Muscle layer of colon (tissue), 2 donors: ENCODE measurements around the gene CACNA1G.

ENCODE experiments used
- H3K27ac ChIP-seq: one replicate; pipeline ENCODE4 v1.7.0; 2013; ENCODE audit warnings: low read depth, mild to moderate bottlenecking, low read length, moderate library complexity
- H3K27me3 ChIP-seq, 2 donors: one replicate each; pipeline ENCODE4 v1.7.0; 2013; ENCODE audit warnings: low read length in 2 of 2, mild to moderate bottlenecking in 2 of 2; ENCODE audit not compliant: insufficient read depth in 2 of 2, control insufficient read depth in 1 of 2
- H3K36me3 ChIP-seq: one replicate; pipeline ENCODE4 v1.7.0; 2013; ENCODE audit warnings: mild to moderate bottlenecking, low read length; ENCODE audit not compliant: insufficient read depth
- H3K4me1 ChIP-seq: one replicate; pipeline ENCODE4 v1.7.0; 2013; ENCODE audit warnings: mild to moderate bottlenecking, low read length; ENCODE audit not compliant: insufficient read depth
- H3K4me3 ChIP-seq, 2 donors: one replicate each; pipeline ENCODE4 v1.7.0; 2013; ENCODE audit warnings: low read length in 2 of 2, low read depth in 1 of 2, mild to moderate bottlenecking in 1 of 2, moderate library complexity in 1 of 2
- H3K9ac ChIP-seq: one replicate; pipeline ENCODE4 v1.7.0; 2013; ENCODE audit warnings: low read length
- H3K9me3 ChIP-seq: one replicate; pipeline ENCODE4 v1.7.0; 2013; ENCODE audit warnings: mild to moderate bottlenecking, low read length
- donor health status: abdominal sarcoma.
- donor health status: Adenocarcinoma of cecum.

Gene CACNA1G

GRCh38 chr17:50521514-50521913 is 39.0 kb upstream of the CACNA1G start:
- H3K27me3 ChIP-seq: no peaks in the 10 kb centered on the region
- H3K9me3 ChIP-seq: no peaks in the 10 kb centered on the region
- no peaks in the 10 kb centered on the region for H3K36me3 ChIP-seq
- no peak overlapping the region for H3K27ac ChIP-seq
- no peak overlapping the region for H3K9ac ChIP-seq
- no peak overlapping the region for H3K4me3 ChIP-seq
- H3K4me1 ChIP-seq: no peaks in the 10 kb centered on the region

GRCh38 chr17:50522766-50523165 is 37.7 kb upstream of the CACNA1G start:
- Histone ChIP-seq H3K27me3 (no peaks in the 10 kb centered on the region), H3K9me3 (no peaks in the 10 kb centered on the region), H3K9ac (no peak overlapping the region), H3K4me1 (no peaks in the 10 kb centered on the region), H3K36me3 (no peaks in the 10 kb centered on the region), H3K4me3 (no peak overlapping the region), H3K27ac (no peak overlapping the region)

- Histone ChIP-seq H3K9ac (no peak overlapping the region), H3K36me3 (no peaks in the 10 kb centered on the region), H3K9me3 (no peaks in the 10 kb centered on the region), H3K4me1 (no peaks in the 10 kb centered on the region), H3K4me3 (no peak overlapping the region), H3K27ac (no peak overlapping the region), H3K27me3 (no peaks in the 10 kb centered on the region)
These were observed 37.3 kb upstream of the CACNA1G start for GRCh38 chr17:50523208-50523607.

DNA sequence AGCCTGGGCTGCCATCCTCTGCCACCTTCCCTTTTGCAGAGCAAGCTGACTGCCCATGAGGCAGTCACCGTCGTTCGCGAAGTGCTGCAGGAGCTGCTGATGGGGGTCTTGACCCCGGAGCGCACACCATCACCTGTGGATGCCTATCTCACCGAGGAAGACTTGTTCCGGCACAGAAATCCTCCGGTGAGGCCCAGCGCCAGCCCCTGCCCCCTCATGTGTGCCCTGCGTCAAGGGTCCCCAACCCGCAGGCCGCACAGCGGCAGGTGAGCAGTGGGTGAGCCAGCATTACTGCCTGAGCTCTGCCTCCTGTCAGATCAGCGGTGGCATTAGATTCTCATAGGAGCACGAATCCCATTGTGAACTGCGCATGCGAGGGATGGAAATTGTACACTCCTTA is 35.7 kb upstream of the CACNA1G start:
- Histone ChIP-seq H3K4me3 (no peak overlapping the region), H3K27ac (no peak overlapping the region), H3K4me1 (no peaks in the 10 kb centered on the region), H3K9me3 (no peaks in the 10 kb centered on the region), H3K27me3 (no peaks in the 10 kb centered on the region), H3K9ac (no peak overlapping the region), H3K36me3 (no peaks in the 10 kb centered on the region)

GRCh38 chr17:50527155-50527762 is 33.3 kb upstream of the CACNA1G start:
- Histone ChIP-seq H3K27ac (no peak overlapping the region), H3K27me3 (peaks cover 10 to 16% of the 10 kb centered on the region in 2 donors), H3K36me3 (no peaks in the 10 kb centered on the region), H3K4me1 (no peaks in the 10 kb centered on the region), H3K9ac (no peak overlapping the region), H3K4me3 (no peak overlapping the region), H3K9me3 (no peaks in the 10 kb centered on the region)

- H3K9me3 ChIP-seq: no peaks in the 10 kb centered on the region
- peaks cover 18 to 23% of the 10 kb centered on the region in 2 donors for H3K27me3 ChIP-seq
- H3K36me3 ChIP-seq: no peaks in the 10 kb centered on the region
- no peak overlapping the region for H3K9ac ChIP-seq
- H3K27ac ChIP-seq: no peak overlapping the region
- no peaks in the 10 kb centered on the region for H3K4me1 ChIP-seq
- no peak overlapping the region for H3K4me3 ChIP-seq
These were observed 32.5 kb upstream of the CACNA1G start for GRCh38 chr17:50527949-50528474.

GRCh38 chr17:50529849-50530248 is 30.7 kb upstream of the CACNA1G start:
- H3K4me1 ChIP-seq: peaks cover 12% of the 10 kb centered on the region
- H3K9ac ChIP-seq: no peak overlapping the region
- H3K9me3 ChIP-seq: no peaks in the 10 kb centered on the region
- H3K4me3 ChIP-seq: no peak overlapping the region
- no peaks in the 10 kb centered on the region for H3K36me3 ChIP-seq
- no peak overlapping the region for H3K27ac ChIP-seq
- peaks cover 32 to 35% of the 10 kb centered on the region in 2 donors for H3K27me3 ChIP-seq

DNA sequence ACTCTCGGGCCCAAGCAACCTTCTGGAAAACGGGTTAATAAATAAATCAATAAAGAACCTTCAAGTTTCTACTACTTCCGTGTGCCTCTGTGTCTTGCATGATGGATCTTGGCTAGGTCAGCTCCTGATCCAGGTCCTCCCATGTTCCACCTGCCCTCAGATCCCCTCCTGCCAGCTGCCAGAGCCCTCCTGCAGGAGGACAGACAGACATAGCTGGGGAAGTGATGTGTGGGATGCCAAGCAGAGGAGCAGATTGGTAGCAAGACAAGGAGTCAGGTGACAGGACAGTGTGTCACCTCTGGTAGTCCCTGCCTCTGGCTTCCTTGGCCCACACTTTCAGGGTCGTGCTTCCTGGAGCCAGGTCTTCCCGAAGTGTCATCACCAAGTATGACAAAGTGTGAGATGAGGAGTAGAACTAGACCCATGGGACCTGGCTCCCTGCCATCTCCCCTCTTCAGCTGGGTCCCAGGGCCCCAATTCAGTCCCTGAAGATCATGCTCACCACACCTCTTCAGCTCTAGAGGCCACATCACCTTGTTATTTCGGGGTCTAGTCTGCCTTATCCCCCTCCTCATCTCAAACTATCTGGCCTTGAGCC is 29.0 kb upstream of the CACNA1G start:
- Histone ChIP-seq H3K9ac (no peak overlapping the region), H3K27me3 (peaks cover 35 to 39% of the 10 kb centered on the region in 2 donors), H3K4me3 (no peak overlapping the region), H3K4me1 (peaks cover 12% of the 10 kb centered on the region), H3K9me3 (no peaks in the 10 kb centered on the region), H3K27ac (no peak overlapping the region), H3K36me3 (no peaks in the 10 kb centered on the region)

DNA sequence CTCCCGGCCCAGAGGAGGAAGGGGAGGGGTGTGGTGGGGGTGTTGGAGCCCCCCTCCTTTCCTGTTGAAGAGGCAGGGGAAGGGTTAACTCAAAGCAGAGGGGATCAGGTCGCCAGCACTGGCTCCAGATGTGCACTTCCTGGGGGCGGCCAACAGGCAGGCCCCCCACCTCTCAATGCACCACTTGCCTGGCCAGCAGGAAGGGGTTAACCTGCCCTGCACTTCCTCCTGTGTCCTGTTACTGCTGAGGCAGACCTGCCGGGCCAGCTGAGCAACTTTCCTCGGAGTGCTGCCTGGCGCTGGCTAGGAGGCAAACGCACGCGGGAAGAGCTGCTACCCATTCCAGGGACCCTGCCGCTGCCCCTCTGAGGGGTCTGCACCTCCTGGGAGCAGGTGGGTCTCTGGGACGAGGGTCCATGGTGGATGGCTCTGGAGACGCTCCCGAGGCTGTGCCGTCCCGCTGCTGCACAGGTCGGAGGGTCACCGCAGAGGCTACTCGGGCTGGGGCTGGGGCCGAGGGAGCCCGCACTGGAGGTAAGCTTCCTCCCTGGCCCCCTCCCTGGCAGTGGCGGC is 28.0 kb upstream of the CACNA1G start, which contains the start of gene EPN3:
Gene EPN3, plus strand, starts transcription at position 284 of the 573 bp plus-strand sequence. CDS start 3,822 bp downstream, outside the sequence.
- peaks cover 12% of the 10 kb centered on the region for H3K4me1 ChIP-seq
- no peaks in the 10 kb centered on the region for H3K9me3 ChIP-seq
- H3K27me3 ChIP-seq: peaks cover 35 to 39% of the 10 kb centered on the region in 2 donors
- no peak within 1 kb of the TSS for H3K27ac ChIP-seq
- no peak within 1 kb of the TSS for H3K9ac ChIP-seq
- no peak within 1 kb of the TSS for H3K4me3 ChIP-seq
- no peaks in the 10 kb centered on the region for H3K36me3 ChIP-seq

DNA sequence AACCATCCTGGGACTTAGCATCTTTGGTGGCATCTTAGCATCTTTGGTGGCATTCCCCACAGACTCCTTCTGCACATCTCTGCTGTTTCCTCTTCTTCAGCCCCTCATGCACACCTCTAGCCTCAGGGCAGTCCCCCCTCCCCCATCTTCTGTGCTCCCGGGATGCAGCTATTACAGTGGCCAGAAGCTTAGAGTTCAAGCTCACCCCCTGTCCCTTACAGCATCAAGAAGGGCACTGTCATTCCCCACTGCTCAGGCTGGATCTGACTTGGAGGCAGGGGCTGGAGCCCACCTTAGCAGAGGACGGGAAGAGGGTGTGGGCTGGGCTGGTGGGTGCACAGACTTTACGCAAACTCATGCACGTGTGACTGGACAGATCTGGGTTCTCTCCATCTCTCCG is 27.3 kb upstream of the CACNA1G start:
- H3K27ac ChIP-seq: no peak overlapping the region
- no peaks in the 10 kb centered on the region for H3K36me3 ChIP-seq
- H3K4me3 ChIP-seq: no peak overlapping the region
- peaks cover 12% of the 10 kb centered on the region for H3K4me1 ChIP-seq
- no peak overlapping the region for H3K9ac ChIP-seq
- no peaks in the 10 kb centered on the region for H3K9me3 ChIP-seq
- peaks cover 35 to 39% of the 10 kb centered on the region in 2 donors for H3K27me3 ChIP-seq

DNA sequence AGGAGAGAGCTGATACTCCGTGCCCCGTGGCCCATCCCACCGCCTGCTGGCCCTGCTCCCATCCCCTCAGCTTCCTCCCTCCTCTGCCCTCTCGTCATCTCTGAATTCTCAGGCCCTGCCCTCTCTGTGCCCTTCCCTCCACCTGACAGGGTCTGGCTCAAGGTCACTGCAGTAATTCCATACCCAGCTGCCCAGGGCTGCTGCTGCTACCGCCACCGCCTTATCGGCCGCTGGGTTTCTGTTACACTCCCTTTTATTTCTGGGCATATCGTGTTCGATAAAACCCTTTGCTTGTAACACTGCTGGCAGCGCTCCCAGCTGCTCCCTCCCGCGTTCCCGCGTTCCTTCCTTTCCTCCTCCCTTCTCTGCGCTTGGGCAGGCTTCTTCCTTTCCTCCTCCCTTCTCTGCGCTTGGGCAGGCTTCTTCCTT is 26.8 kb upstream of the CACNA1G start:
- Histone ChIP-seq H3K36me3 (no peaks in the 10 kb centered on the region), H3K27me3 (peaks cover 35 to 39% of the 10 kb centered on the region in 2 donors), H3K4me3 (no peak overlapping the region), H3K9me3 (no peaks in the 10 kb centered on the region), H3K27ac (no peak overlapping the region), H3K4me1 (peaks cover 12% of the 10 kb centered on the region), H3K9ac (no peak overlapping the region)
